ENCODE results near the gene AHI1.

GRCh38 chr6:135295085-135295484 lies 202.5 kb downstream of the AHI1 start:
- TF ChIP-seq, protein P1, sequence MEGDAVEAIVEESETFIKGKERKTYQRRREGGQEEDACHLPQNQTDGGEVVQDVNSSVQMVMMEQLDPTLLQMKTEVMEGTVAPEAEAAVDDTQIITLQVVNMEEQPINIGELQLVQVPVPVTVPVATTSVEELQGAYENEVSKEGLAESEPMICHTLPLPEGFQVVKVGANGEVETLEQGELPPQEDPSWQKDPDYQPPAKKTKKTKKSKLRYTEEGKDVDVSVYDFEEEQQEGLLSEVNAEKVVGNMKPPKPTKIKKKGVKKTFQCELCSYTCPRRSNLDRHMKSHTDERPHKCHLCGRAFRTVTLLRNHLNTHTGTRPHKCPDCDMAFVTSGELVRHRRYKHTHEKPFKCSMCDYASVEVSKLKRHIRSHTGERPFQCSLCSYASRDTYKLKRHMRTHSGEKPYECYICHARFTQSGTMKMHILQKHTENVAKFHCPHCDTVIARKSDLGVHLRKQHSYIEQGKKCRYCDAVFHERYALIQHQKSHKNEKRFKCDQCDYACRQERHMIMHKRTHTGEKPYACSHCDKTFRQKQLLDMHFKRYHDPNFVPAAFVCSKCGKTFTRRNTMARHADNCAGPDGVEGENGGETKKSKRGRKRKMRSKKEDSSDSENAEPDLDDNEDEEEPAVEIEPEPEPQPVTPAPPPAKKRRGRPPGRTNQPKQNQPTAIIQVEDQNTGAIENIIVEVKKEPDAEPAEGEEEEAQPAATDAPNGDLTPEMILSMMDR (IDR thresholded peaks at IDR 0.05; ENCODE audit: poor library complexity): no peak
- TF ChIP-seq EZH2 (IDR thresholded peaks at IDR 0.05; ENCODE audit: borderline replicate concordance): no peak

Data from hepatocyte (in vitro differentiated cells).